ENCODE measurements around the gene ADAMTSL5. TPM values are rescaled to one million over a fixed set of nuclear protein-coding genes. Genes with fewer than 3 reads are reported as not detected.

Gene ADAMTSL5, protein sequence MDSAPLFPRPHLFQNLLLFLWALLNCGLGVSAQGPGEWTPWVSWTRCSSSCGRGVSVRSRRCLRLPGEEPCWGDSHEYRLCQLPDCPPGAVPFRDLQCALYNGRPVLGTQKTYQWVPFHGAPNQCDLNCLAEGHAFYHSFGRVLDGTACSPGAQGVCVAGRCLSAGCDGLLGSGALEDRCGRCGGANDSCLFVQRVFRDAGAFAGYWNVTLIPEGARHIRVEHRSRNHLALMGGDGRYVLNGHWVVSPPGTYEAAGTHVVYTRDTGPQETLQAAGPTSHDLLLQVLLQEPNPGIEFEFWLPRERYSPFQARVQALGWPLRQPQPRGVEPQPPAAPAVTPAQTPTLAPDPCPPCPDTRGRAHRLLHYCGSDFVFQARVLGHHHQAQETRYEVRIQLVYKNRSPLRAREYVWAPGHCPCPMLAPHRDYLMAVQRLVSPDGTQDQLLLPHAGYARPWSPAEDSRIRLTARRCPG
- total RNA-seq (4.1 TPM), polyA plus RNA-seq (9.4 TPM)

DNA sequence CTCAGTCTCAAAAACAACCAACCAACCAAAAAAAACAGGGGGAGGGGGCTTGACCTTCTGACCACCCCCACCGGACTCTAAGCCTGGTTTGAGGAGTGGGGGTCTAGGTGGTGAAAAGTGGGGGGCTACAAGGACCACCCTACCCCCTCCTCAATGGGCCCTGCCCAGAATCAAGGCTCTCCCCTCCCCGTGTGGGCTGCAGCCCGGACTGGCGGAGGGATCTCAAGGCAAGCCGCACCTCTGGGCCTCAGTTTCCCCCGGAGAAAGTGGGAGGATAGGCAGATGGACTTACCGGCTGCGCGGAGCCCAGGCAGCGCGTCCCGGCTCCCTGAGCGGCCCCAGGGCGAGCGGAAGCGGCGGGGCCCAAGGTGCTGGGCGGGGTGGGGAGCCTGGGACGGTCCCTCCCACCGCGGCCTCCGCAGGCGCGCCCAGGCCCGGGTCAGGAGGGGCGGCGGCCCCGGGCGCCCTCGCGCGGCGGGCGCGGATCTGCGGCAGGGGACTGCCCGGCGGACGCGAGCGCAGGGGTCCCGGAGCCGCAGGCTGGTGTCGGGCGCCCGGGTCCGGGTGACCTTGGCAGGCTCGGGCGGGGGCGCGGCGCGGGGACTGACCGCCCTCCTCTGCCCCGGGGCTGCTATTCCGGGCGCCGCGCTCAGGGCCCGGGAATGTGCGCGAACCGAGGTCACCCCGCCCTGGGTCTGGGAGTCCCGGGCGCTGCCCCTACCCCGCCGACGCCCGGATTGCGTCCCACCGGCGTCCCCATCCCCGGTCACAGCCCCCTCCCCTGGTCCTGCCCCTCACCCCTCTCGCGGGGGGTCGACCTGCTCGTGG, at the start of gene ADAMTSL5:
Gene ADAMTSL5 (minus strand): TSS at position 349 of the 828 bp plus-strand sequence. CDS start 2,076 bp downstream, outside the sequence.
- Histone ChIP-seq H3K36me3 (ENCODE audit: insufficient read depth) (no peaks in the 10 kb centered on the region), H3K4me1 (ENCODE audit: insufficient read depth) (peaks cover 2% of the 10 kb centered on the region), H3K4me3 (ENCODE audit: low read depth, low read length) (peak within 1 kb of the TSS; percentile 52), H3K27ac (ENCODE audit: low read depth) (no peak within 1 kb of the TSS)
- no peak for DNase-seq (ENCODE audit: extremely low spot score)
- 3% methylated on average over 76 of the region's 78 CpGs for WGBS

DNA sequence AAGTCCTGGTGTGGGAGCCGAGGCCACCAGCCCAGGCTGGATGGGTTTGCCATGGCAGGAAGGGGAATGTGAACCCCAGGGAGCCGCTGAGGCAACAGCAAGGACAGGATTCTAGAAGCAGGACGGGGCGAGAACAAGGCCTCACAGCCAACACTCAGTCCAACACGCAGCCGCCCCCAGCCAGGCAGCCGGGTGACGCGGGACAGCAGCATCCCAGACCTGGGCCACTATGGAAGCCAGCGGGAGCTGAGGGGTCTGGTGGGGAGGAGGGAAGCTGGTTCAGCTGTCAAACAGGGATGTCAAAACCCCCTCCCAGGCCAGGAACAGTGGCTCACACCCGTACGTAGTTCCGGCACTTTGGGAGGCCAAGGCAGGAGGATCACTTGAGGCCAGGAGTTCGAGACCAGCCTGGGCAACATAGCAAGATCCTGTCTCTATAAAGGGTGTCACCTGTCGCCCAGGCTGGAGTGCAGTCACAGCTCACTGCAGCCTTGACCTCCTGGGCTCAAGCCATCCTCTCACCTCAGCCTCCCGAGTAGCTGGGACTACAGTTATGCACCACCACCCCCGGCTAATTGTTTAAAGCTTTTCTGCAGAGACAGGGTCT, 48.5 kb upstream of the ADAMTSL5 start:
- DNase-seq (ENCODE audit: extremely low spot score), result no peak
- 85% methylated on average over 17 of the region's 17 CpGs for WGBS
- Histone ChIP-seq H3K27ac (ENCODE audit: low read depth) (no peak overlapping the region), H3K36me3 (ENCODE audit: insufficient read depth) (no peaks in the 10 kb centered on the region), H3K4me1 (ENCODE audit: insufficient read depth) (no peaks in the 10 kb centered on the region), H3K4me3 (ENCODE audit: low read depth, low read length) (no peak overlapping the region)

DNA sequence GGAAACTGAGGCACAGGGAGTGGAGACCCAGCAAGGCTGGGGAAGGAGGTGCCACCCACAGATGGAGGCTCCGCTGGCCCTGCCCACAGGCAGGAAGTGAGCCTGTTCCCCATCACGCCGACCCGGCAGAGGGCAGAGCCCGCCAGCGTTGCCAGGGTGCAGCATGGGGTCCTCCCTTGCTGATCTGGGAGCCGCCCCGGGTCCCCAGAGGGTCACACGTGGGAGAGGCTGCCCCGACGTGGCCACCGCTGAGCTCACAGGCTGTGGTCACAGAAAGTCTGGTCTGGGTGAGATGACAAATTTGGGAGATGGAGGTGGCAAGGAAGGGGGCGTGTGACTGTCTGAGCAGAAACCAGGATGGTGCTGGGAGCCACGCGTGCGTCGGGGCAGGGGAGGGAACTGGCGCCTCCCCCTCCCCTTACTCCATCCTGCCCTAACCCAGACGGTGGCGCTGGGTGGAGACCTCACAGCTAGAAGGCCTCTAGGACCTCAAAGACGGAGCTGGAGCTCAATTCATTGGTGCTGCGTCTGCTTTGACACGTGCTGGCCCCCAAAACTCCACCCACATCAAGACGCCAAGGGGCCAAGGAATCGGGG, 47.6 kb upstream of the ADAMTSL5 start:
- Histone ChIP-seq H3K4me1 (ENCODE audit: insufficient read depth) (no peaks in the 10 kb centered on the region), H3K4me3 (ENCODE audit: low read depth, low read length) (no peak overlapping the region), H3K27ac (ENCODE audit: low read depth) (no peak overlapping the region), H3K36me3 (ENCODE audit: insufficient read depth) (no peaks in the 10 kb centered on the region)
- no peak for DNase-seq (ENCODE audit: extremely low spot score)
- 68% methylated on average over 25 of the region's 25 CpGs for WGBS

DNA sequence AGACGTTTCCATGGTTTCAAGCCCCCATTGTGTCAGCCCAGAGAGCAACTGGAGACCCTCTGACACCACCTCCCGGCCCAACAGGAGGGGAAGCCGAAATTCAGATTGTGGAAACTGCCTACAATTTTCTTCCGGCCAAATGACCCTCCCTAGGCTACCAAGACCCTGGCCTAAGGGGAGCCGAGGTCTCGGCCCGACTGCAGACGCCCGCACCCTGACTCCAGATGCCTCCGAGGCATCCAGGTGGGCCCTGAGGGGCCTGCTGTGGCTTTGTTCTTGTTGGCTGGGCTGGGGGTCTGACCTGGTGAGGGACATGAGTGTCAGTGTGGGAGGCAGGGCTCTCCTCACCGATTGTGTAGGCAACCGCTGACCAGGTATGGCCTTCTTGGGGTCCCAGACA, 45.7 kb upstream of the ADAMTSL5 start:
- Histone ChIP-seq H3K4me3 (ENCODE audit: low read depth, low read length) (no peak overlapping the region), H3K4me1 (ENCODE audit: insufficient read depth) (no peaks in the 10 kb centered on the region), H3K27ac (ENCODE audit: low read depth) (no peak overlapping the region), H3K36me3 (ENCODE audit: insufficient read depth) (no peaks in the 10 kb centered on the region)
- WGBS, result 84% methylated on average over 12 of the region's 12 CpGs
- DNase-seq (ENCODE audit: extremely low spot score), result no peak

DNA sequence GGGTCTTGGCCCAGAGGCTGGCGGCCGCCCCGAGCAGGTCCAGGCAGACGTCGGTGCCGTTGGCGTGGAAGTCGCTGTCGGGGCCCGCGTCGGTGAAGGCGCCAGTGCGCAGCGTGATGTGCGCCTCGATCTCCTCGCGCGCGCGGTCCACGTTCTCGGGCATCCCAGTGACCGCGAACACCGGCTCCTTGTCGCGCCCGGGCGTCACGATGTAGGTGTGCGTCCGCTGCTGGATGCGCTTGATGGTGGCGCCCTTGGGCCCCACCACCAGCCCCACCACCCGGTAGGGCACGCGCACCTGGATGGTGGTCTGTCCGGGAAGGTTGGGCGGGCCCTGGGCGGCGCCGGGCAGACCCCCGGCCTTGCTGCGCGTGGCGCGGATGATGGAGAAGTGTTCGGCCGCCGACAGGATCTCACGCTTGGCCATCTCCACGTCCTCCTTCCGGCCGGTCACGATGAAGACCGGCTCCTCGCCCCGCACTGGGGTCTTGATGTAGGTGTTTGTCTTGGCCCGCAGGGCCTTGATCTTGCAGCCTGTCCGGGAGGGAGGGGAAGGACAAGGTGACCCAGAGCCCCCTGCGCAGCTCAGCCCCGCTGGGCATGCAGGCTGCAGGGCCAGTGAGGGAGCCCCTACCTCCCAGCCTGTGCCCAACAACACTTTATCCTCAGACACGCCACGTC, 43.7 kb upstream of the ADAMTSL5 start:
- 97% methylated on average over 66 of the region's 66 CpGs for whole genome bisulfite sequencing
- Histone ChIP-seq H3K4me3 (ENCODE audit: low read depth, low read length) (no peak overlapping the region), H3K27ac (ENCODE audit: low read depth) (no peak overlapping the region), H3K36me3 (ENCODE audit: insufficient read depth) (no peaks in the 10 kb centered on the region), H3K4me1 (ENCODE audit: insufficient read depth) (no peaks in the 10 kb centered on the region)
- no peak for DNase-seq (ENCODE audit: extremely low spot score)

DNA sequence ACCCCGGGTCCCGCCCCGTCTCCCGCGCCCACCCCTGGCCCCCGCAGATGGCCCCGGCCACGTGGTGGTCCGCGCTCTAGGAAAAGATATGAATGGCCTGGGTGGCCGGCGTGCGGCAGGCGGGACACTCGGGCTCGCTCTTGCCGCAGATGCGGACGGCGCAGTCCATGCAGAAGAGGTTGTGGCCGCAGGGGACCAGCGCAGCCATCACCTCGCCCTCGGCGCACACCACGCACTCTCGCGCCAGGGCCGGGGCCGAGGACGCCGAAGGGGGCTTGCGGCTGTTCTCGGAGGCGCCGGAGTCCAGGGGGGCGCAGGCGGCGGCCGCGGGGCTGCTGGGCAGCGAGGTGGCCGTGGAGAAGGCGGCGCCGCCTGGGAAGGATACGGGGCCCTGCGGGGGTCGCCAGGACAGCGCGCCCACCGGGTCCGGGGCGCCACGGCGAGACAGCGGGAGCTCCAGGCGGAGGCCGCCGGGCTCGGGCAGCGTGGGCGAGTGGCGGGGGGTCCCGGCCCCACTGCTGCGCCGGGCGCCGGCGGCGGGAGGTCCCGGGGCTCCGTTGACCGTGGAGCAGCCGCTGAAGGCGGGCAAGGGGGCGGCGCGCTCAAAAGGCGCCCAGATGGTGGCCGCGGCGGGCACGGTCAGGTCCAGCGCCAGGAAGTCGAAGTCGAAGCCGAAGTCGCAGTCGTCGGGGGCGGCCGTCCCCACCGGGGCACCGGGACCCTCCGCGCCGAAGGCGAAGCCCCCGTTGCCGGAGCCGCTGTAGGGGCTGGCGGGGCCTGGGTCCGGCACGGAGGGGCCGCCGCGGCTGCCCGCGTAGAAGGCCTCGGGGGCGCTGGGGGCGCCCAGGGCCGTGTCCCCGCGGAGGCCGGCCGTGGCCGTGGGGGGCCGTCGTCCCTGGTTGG, 42.9 kb upstream of the ADAMTSL5 start:
- DNase-seq (ENCODE audit: extremely low spot score), result no peak
- no peaks in the 10 kb centered on the region for H3K4me1 ChIP-seq (ENCODE audit: insufficient read depth)
- H3K36me3 ChIP-seq (ENCODE audit: insufficient read depth), result no peaks in the 10 kb centered on the region
- no peak overlapping the region for H3K27ac ChIP-seq (ENCODE audit: low read depth)
- WGBS, result 92% methylated on average over 117 of the region's 121 CpGs
- no peak overlapping the region for H3K4me3 ChIP-seq (ENCODE audit: low read depth, low read length)

DNA sequence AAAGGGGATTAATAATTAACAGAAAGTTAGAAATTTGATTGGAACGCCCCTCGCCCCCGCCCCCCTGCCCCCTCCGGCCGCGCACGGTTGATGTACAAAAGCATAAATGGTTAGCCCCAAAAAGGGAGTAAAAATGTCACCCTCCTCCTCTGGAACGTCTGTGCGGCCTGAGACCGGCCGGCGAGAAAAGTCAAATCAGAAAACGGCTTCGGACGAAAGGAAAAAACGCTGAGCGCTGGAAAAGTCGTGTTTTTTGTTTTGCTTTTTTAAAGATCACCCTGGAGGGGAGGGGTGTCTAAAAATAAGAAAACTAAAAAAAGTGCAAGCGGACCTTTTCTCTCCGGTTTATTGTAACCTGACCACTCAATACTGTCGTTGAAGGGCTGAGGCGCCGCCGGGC, 42.1 kb upstream of the ADAMTSL5 start:
- no peaks in the 10 kb centered on the region for H3K4me1 ChIP-seq (ENCODE audit: insufficient read depth)
- no peak overlapping the region for H3K27ac ChIP-seq (ENCODE audit: low read depth)
- no peak for DNase-seq (ENCODE audit: extremely low spot score)
- H3K36me3 ChIP-seq (ENCODE audit: insufficient read depth), result no peaks in the 10 kb centered on the region
- 86% methylated on average over 24 of the region's 24 CpGs for WGBS
- H3K4me3 ChIP-seq (ENCODE audit: low read depth, low read length), result no peak overlapping the region

DNA sequence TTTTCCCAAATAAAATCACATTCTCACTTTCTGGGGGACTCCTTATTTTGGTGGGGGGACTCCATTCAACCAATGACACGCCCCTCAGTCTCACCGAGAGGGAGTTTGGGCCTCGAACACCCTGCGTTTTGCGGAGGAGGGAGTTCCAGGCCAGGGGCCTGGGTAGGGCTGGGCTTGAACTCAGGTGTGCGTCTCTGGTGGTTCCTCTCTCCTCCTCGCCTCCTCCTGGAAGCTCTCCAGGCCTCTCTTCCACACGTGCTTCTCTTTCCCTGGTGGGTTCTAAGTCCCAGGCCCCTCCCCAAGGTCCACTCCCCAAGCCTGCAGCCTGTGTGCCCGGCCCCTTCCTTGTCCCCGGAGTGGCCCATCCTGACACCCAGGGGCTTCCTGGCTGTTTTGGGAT, 40.6 kb upstream of the ADAMTSL5 start:
- H3K4me3 ChIP-seq (ENCODE audit: low read depth, low read length), result no peak overlapping the region
- H3K4me1 ChIP-seq (ENCODE audit: insufficient read depth), result no peaks in the 10 kb centered on the region
- DNase-seq (ENCODE audit: extremely low spot score), result no peak
- H3K36me3 ChIP-seq (ENCODE audit: insufficient read depth), result no peaks in the 10 kb centered on the region
- no peak overlapping the region for H3K27ac ChIP-seq (ENCODE audit: low read depth)
- WGBS, result 82% methylated on average over 10 of the region's 10 CpGs

DNA sequence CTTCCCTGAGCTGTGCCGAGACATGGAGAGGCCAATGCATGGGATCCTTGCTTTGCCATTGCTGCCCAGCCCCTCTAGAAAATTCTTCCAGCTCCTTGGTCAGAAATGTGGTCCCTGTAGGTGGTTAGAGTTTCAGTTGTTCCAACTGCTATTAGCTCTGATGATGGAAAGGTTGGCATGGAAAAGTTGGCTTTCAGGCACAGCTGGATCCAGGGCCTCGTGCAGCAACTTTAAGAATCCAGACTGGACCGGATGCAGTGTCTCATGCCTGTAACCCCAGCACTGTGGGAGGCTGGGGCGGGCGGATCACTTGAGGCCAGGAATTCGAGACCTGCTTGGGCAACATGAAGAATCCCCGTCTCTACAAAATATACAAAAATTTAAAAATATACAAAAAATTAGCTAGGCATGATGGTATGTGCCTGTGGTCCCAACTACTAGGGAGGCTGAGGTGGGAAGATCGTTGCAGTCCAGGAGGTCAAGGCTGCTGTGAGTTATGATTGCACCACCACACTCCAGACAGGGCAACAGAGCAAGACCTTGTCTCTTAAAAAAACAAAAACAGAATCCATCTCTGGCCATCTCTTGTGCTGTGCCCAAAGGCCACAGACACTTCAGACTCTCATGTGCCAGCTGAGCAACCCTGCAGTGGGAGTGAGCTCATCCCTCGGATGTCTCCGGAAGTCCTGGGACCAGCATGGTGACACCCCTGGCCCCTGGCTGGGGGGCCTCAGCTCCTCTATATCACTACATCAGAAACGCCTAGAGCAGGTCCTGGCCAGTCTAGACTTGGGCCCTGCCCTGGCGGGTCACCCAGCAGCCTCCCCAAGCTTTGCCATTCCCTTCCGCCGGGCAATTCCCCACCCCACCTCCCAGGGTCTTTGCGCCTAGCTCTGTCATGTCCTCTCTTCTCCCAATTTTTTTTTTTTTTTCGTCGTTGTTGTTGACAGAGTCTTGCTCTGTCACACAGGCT, 38.5 kb upstream of the ADAMTSL5 start:
- WGBS, result 84% methylated on average over 17 of the region's 17 CpGs
- Histone ChIP-seq H3K4me3 (ENCODE audit: low read depth, low read length) (no peak overlapping the region), H3K36me3 (ENCODE audit: insufficient read depth) (no peaks in the 10 kb centered on the region), H3K27ac (ENCODE audit: low read depth) (no peak overlapping the region), H3K4me1 (ENCODE audit: insufficient read depth) (no peaks in the 10 kb centered on the region)
- DNase-seq (ENCODE audit: extremely low spot score), result no peak

DNA sequence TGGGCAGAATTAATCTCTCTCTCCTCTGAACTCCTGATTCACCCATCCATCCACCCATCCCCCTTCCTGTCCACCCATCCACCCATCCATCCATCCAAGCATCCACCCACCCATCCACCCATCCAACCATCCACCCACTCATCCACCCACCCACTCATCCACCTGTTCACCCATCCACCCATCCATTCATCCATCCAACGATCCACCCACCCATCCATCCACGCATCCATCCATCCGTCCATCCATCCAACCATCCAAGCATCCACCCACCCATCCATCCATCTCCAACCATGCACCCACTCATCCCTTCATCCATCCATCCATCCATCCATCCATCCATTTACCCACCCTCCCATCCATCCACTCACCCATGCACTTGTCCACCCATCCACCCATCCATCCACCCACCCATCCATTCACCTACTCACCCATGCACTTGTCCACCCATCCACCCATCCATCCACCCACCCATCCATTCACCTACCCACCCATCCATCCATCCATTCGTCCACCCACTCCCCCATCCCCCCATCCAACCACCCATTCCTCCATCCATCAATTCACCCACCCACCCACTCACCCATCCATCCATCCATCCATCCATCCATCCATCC, 36.6 kb upstream of the ADAMTSL5 start:
- 88% methylated on average over 4 of the region's 4 CpGs for WGBS
- H3K4me3 ChIP-seq (ENCODE audit: low read depth, low read length), result no peak overlapping the region
- no peak overlapping the region for H3K27ac ChIP-seq (ENCODE audit: low read depth)
- no peak for DNase-seq (ENCODE audit: extremely low spot score)
- no peaks in the 10 kb centered on the region for H3K36me3 ChIP-seq (ENCODE audit: insufficient read depth)
- no peaks in the 10 kb centered on the region for H3K4me1 ChIP-seq (ENCODE audit: insufficient read depth)

DNA sequence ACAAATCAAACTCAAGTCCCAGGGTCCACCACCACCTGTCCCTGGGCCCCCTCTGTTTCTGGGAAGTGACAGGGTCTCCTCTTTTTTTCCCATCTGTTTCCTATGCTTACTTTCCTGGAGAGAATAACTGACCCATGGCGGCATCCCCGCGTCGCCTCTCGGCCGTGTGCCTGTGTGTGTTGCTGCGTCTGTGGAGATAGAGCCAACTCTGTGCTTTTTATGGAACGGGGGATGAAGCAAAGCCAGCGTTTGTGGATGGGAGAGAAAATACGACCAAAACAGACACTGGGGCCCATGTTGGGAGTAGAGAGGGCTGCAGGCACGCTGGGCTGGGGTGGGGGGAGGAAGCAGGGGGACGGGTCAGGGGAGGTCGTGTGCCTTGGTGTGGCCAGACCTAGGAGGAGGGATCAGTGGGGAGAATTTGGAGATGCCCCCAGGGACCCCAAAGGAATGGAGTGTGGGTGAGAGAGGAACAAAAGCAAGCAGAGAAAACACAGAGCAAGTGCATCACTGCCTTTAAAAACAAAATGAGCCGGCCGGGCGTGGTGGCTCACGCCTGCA, 27.6 kb upstream of the ADAMTSL5 start:
- Histone ChIP-seq H3K4me3 (ENCODE audit: low read depth, low read length) (no peak overlapping the region), H3K36me3 (ENCODE audit: insufficient read depth) (no peaks in the 10 kb centered on the region), H3K4me1 (ENCODE audit: insufficient read depth) (no peaks in the 10 kb centered on the region), H3K27ac (ENCODE audit: low read depth) (no peak overlapping the region)
- 11% methylated on average over 17 of the region's 17 CpGs for WGBS
- DNase-seq (ENCODE audit: extremely low spot score), result peak; percentile 41

All from urinary bladder (tissue), 4 donors.